ENCODE data around the gene ZIC4.

The ZIC4 gene

GRCh38 chr3:147418808-147419701 is 12.7 kb upstream of the ZIC4 start:
- DNase-seq (ENCODE audit: low read depth, low spot score) = no peak
- H3K27ac ChIP-seq = no peak overlapping the region

GRCh38 chr3:147418371-147418781 is 12.0 kb upstream of the ZIC4 start:
- H3K27ac ChIP-seq = no peak overlapping the region
- no peak for DNase-seq (ENCODE audit: low read depth, low spot score)

DNA sequence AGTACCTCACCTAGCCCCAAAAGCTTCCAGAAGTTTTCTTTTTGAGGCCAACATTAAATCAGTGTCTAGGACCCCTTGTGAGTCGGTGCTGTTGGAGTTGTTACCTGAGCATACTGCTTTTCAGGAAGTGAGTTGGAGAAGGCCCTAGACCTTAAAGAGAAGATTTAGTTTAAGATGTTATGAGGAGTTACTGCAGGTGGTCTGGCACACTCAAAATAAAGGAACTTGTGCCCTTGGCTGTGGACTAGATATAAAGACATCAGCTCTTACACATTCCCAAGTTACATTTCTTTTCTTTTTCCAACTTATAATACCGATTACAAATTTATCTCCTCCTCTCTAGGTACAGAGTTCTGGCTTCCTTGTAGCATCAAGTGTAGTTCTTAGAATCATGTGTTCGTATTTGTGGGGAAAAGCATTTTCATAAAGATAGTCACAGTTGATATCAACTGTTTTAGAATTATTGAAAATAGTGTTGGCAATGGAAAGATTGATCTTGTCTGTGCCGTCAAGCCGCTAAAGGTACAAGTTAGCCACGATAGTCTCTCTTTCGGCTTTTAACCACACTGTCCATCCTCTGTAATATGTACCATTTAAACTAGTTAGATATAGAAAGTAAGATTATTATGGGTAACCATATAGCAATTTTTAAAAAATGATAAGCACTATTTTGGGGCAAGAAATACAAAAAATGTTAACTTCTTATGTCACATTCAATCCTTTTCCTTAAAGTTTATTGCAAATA is 11.4 kb upstream of the ZIC4 start:
- DNase-seq (ENCODE audit: low read depth, low spot score) = no peak
- no peak overlapping the region for H3K27ac ChIP-seq

DNA sequence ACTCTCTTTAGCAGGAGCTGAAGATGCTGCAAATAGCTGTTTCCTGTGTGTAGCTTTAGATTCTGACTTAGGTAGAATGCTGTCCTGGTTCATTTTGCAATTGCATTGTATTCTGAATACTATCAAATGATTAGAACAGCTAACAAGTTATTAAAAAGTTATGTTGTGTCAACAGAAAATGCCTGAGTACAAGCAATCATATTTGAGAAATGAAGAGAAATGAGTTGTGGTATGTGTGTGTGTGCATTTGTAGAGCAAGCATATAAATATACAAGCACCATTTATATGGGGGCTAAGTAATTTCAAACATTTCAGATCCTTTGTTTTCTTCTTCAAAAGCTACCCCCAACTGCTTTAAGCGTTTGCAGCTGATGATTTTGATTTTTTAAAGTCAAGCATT is 10.6 kb upstream of the ZIC4 start:
- no peak overlapping the region for H3K27ac ChIP-seq

GRCh38 chr3:147415874-147416273 is 9.5 kb upstream of the ZIC4 start:
- DNase-seq (ENCODE audit: low read depth, low spot score) = no peak

More for the DNA sequence above, 10.6 kb upstream of the ZIC4 start:
- no peak for DNase-seq (ENCODE audit: low read depth, low spot score)

DNA sequence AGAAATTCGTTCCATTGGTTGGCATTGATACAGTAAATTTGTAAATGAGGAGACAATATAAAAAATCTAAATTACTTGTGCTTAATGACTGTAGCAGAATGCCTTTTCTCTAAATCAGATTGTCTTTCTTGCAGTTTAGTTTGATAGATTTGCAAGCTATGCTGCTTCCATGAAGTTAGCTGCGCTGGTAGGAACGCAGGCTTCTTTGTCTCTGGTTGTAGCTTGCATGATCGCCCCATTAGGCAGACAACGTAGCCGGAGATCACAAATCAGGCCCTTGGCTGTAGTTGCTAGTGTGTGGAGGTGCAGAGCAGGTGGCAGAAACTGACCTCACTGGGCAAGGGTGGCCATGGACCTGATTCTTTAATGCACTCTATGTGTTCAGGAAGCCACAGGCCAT is 8.9 kb upstream of the ZIC4 start:
- no peak overlapping the region for H3K27ac ChIP-seq
- no peak for DNase-seq (ENCODE audit: low read depth, low spot score)

More at GRCh38 chr3:147415874-147416273, 9.5 kb upstream of the ZIC4 start:
- H3K27ac ChIP-seq = no peak overlapping the region

GRCh38 chr3:147414390-147415138 is 8.2 kb upstream of the ZIC4 start:
- DNase-seq (ENCODE audit: low read depth, low spot score) = no peak
- H3K27ac ChIP-seq = no peak overlapping the region

DNA sequence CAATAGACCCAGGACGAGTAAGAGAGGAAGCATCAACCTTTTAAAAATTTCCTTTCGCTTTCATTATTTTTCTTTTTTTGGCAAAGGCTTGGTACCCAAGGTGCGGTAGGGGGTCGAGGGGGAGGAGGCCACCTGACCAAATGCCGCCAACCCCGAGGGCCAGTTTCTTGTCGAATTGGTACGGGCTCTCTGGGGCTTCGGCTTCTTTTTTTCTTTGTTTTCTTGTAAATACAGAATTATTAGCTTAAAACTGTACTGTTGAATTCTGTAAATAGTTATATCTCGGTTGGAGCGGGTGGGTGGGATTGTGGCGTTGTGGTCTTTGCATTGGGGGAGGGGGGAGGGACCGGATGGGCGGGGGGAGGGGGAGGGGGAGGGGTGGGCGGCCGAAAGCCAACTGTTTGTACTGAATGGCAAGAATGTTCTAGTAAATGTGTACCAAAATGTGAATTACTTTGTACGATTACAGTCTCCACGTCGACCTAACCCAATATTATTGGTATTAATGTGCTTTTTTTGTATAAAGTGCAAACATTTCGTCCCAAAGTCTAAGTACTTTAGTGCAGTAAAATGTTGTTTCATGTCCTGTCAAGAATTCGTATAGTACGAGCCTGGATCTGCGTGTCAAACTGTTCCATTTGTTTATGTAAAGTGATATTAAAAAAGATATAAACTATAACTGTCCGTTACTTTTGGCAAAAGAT is 7.5 kb upstream of the ZIC4 start:
- no peak for DNase-seq (ENCODE audit: low read depth, low spot score)

DNA sequence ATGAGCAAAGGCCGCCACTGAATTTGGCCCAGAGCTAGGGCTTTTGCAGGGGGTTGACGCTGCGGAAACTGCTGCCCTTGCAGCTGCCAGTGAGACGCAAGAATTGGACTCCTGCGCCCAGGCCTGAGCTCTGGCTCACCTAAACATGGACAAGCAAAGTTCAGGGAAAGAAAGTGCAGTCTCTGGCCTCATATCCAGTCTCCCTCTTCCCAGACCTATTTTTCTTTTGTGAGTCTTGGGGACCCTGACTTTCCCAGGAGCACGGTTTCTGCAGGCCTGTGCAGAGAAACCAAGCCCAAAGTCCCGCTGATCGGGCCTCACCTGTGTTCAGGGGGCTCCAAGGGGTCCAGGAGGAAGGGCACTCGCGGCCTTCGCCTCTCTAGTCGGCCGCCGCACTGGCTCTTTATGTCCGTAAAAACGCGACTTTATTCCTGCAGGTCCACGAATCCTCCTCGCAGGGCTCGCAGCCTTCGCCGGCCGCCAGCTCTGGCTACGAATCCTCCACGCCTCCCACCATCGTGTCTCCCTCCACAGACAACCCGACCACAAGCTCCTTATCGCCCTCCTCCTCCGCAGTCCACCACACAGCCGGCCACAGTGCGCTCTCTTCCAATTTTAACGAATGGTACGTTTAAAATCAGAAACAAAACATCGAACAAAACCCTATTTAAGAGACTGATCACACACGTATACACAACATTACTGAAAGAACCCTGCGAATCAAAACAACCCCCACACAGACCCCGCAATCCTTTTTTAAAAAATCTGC is 6.8 kb upstream of the ZIC4 start:
- DNase-seq (ENCODE audit: low read depth, low spot score) = no peak
- H3K27ac ChIP-seq = no peak overlapping the region

More for the DNA sequence above, 7.5 kb upstream of the ZIC4 start:
- H3K27ac ChIP-seq = no peak overlapping the region

- DNase-seq (ENCODE audit: low read depth, low spot score) = no peak
- no peak overlapping the region for H3K27ac ChIP-seq
Observed at GRCh38 chr3:147412261-147412916, 6.0 kb upstream of the ZIC4 start.

GRCh38 chr3:147411815-147412241 is 5.5 kb upstream of the ZIC4 start:
- DNase-seq (ENCODE audit: low read depth, low spot score) = no peak
- no peak overlapping the region for H3K27ac ChIP-seq

DNA sequence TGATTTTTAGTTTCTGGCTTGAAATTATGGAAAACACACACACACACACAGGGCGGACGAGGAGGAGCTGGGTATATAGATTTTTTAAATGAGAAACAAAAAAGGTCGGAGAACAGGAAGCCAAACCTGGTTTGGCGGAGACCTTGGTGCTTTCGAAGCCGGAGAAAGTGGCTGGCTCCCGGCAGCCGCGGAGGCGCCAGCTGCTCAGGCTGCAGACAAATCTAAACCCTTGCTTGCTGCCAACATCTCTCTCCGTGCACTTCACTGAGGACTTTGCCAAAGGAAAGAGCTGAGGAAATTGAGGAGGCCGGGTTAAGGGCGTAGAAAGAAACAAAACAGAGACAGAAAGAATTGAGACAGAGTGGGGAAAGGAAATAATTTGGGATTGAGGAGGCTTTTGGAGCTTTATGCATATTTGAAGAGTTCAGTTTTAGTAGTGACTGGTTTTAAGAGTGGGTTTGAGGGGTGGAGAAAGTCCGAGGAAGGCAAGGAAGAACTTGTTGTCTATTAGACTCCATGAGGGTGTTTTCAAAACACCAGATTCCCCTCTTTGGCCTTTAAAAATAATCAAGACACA is 5.0 kb upstream of the ZIC4 start:
- no peak overlapping the region for H3K27ac ChIP-seq
- DNase-seq (ENCODE audit: low read depth, low spot score) = no peak

DNA sequence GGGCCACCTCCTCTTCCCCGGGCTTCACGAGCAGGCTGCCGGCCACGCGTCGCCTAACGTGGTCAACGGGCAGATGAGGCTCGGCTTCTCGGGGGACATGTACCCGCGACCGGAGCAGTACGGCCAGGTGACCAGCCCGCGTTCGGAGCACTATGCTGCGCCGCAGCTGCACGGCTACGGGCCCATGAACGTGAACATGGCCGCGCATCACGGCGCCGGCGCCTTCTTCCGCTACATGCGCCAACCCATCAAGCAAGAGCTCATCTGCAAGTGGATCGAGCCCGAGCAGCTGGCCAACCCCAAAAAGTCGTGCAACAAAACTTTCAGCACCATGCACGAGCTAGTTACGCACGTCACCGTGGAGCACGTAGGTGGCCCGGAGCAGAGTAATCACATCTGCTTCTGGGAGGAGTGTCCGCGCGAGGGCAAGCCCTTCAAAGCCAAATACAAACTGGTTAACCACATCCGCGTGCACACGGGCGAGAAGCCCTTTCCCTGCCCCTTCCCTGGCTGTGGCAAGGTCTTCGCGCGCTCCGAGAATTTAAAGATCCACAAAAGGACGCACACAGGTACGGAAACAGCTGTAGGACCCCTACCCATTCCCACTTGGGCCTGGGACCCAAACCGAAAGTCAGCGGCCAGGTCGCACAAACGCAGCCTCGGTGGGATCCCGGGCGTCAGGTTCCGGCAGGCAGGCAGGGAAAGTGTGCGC is 4.3 kb upstream of the ZIC4 start:
- H3K27ac ChIP-seq = no peak overlapping the region
- no peak for DNase-seq (ENCODE audit: low read depth, low spot score)

- DNase-seq (ENCODE audit: low read depth, low spot score) = no peak
- H3K27ac ChIP-seq = no peak overlapping the region
Observed at GRCh38 chr3:147410116-147410525, 3.8 kb upstream of the ZIC4 start.

GRCh38 chr3:147409143-147410115 is 3.1 kb upstream of the ZIC4 start, which contains the start of gene ZIC1:
TSS of gene ZIC1 (plus strand) at chr3:147409365. CDS start at chr3:147410113, 748 bp downstream.
- no peak within 1 kb of the TSS for H3K27ac ChIP-seq
- no peak for DNase-seq (ENCODE audit: low read depth, low spot score)
